Astrocyte of the spinal cord (primary cell): Measurements from ENCODE around the gene AMPD1.

Source experiments
- DNase-seq: peaks from one replicate; pipeline ENCODE4 v3.0.0; 2011; ENCODE audit warnings: low read depth, low spot score
- H3K4me3 ChIP-seq: 2 replicates; pipeline ENCODE4 v1.5.1; 2011; ENCODE audit warnings: low read depth, mild to moderate bottlenecking, low read length, moderate library complexity
- in situ Hi-C: cut with HindIII; loops from 2 replicates; pipeline ENCODE4 v1.10.0; 2017; ENCODE audit warnings: low sequenced_read_pairs
- TF ChIP-seq, protein P1 (sequence below): IDR thresholded peaks from 2 replicates; pipeline ENCODE4 v1.5.1; 2012; ENCODE audit warnings: low read depth, mild to moderate bottlenecking, low read length, inconsistent platforms

The AMPD1 gene

DNA sequence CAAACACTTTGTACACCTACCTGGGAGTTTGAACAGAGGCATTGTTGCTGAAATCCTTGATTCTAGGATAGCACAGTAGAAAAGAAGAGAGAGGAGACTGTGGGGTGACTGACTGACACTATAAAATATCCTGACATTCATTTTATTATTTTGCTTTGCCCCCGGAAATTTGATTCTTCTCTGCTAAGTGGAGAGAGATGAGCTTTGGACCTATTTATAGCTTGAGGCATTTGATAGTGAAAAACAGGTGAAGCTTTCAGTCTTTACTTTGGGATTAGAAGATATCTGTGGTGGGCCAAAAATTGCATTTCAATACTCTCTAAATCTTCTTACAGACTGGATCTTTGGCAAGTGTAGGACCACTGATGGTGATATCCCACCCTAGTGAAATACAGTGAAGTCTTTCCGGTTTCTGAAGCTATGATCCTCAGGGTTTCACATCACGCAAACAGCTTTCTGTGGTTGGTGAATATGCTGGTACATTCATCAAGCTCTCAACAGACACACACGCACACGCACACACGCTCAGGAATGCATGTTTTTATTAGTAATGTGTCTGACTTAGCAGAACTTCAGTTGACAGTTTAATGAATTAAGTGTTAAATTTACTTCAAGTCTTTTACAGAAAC, at the start of gene AMPD1:
AMPD1 (minus strand) TSS at position 117 of the 629 bp plus-strand sequence; CDS start at position 42, 75 bp downstream.
- TF ChIP-seq, protein P1, sequence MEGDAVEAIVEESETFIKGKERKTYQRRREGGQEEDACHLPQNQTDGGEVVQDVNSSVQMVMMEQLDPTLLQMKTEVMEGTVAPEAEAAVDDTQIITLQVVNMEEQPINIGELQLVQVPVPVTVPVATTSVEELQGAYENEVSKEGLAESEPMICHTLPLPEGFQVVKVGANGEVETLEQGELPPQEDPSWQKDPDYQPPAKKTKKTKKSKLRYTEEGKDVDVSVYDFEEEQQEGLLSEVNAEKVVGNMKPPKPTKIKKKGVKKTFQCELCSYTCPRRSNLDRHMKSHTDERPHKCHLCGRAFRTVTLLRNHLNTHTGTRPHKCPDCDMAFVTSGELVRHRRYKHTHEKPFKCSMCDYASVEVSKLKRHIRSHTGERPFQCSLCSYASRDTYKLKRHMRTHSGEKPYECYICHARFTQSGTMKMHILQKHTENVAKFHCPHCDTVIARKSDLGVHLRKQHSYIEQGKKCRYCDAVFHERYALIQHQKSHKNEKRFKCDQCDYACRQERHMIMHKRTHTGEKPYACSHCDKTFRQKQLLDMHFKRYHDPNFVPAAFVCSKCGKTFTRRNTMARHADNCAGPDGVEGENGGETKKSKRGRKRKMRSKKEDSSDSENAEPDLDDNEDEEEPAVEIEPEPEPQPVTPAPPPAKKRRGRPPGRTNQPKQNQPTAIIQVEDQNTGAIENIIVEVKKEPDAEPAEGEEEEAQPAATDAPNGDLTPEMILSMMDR: no peak
- DNase-seq: no peak
- no peak within 1 kb of the TSS for H3K4me3 ChIP-seq
- in situ Hi-C loops: no loop called here

DNA sequence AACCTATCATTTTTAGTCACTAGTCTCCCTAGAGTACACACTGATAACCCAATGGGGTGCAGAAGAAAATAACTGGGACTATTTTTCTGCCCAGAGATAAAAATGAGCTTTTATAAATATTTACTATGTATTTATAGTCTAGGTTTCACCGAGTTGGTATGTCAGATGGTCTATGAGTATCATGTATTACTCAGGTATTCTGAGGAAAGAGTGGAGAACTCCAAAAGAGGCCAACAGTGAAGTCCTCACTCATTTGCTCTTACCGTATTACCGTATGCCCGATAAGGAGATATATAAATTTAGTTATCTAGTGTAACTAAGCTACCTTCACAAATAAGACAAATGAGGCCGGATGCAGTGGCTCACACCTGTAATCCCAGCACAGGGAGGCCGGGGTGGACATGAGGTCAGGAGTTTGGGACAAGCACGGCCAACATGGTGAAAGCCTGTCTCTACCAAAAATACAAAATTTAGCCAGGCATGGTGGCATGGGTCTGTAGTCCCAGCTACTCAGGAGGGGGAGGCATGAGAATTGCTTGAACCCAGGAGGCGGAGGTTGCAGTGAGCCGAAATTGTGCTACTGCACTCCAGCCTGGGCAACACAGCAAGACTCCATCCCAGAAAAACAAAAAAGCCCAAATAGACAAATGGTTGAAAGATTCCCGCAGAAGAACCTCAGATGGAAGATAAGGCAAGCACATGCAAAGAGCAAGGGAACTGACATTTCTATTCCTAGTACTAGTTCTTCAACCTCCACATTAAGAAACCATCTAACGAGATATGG, 46.8 kb upstream of the AMPD1 start:
- TF ChIP-seq, protein P1: no peak
- in situ Hi-C loops: no loop called here
- DNase-seq: no peak

DNA sequence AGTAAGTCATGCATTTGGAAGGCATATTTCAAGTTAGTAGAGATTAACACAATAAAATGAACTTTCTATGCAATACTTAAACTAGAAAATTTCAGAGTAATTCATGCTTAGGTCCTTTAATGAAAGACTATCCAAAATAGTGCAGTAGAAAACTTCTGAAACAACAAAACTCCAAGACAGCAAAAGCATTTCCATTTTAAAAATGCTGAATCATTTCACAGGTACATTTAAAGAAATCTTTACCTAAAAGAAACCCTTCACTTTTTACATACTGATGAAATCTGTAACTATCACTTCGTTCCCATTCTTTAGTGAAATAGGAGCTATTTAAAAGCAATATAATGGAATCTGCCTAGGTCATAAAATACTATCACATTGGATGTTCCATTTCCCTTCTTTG, 45.0 kb upstream of the AMPD1 start:
- in situ Hi-C loops: no loop called here
- H3K4me3 ChIP-seq: no peak overlapping the region
- TF ChIP-seq, protein P1: no peak
- DNase-seq: no peak

More for the DNA sequence above, 46.8 kb upstream of the AMPD1 start:
- H3K4me3 ChIP-seq: no peak overlapping the region

DNA sequence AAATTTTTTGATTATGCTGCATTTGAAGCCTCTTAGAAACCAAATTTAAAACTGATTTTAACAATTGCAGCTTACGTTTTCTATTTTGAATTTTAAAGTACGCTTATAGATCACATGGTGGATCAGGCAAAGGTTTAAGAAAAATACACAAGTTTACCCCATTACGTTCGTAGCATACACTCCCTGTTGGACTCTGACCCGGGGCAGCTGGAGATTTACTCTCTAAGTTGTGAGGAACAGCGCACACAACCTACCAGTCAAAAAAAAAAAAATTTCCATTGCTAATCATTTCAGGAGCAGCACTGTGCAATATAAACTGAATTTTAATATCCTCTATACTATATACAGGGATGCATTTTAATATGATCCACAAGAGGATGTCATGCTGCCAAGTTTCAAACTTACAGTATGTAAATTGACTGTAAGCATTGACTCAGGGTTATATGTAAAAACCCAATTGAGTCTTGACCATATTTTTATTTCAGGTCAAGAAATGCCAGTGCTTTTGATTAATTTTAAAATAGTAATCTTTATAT, 42.0 kb upstream of the AMPD1 start:
- TF ChIP-seq, protein P1: no peak
- DNase-seq: no peak
- no peak overlapping the region for H3K4me3 ChIP-seq
- in situ Hi-C loops: no loop called here

DNA sequence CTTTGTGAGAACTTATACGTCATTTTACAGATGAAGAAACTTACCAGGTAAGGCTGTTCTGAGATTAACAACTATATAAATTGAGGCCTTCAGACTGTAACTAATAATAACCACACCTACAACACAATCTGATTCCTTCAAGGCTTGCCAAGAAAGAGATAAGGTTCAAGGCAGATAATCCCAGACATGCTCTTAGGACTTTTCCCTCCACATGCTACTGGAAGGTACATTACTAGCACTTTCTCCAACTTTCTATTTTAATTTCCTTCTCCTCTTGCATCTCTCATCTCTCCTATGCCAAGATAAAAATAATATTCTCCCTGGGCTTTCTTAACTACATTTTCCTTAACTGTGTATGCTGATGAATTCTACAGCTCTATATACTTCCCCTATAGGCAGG, 40.1 kb upstream of the AMPD1 start:
- no peak overlapping the region for H3K4me3 ChIP-seq
- in situ Hi-C loops: no loop called here
- TF ChIP-seq, protein P1: no peak
- DNase-seq: no peak

DNA sequence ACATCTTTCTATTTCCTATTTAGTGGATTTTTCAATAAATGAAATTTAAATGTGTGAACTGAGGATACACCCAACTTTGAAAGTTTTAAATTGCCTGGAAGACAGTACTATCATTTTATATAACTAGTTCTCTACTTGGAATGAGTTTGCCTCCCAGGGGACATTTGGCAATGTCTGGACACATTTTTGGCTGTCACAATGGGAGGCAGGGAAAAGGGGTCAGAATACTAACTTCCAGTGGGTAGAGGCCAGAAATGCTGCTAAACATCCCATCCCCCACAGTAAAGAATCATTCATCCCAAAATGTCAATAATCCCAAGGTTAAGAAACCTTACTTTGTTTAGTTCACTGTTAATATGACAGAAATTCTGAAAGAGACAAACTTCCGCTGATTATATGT, 34.4 kb upstream of the AMPD1 start:
- H3K4me3 ChIP-seq: no peak overlapping the region
- in situ Hi-C loops: no loop called here
- no peak for DNase-seq
- TF ChIP-seq, protein P1: no peak
